GM10266 (cell line): ENCODE results near the gene ZNF438.

ENCODE experiments used
- DNase-seq: peaks from one replicate; pipeline ENCODE4 v3.0.0; 2012; ENCODE audit errors: extremely low spot score
- TF ChIP-seq, protein P1 (sequence below): IDR thresholded peaks from 2 replicates; pipeline ENCODE4 v1.5.1; 2012; ENCODE audit warnings: mild to moderate bottlenecking, low read depth; ENCODE audit not compliant: control insufficient read depth, insufficient read depth; ENCODE audit errors: missing control alignments

The ZNF438 gene

DNA sequence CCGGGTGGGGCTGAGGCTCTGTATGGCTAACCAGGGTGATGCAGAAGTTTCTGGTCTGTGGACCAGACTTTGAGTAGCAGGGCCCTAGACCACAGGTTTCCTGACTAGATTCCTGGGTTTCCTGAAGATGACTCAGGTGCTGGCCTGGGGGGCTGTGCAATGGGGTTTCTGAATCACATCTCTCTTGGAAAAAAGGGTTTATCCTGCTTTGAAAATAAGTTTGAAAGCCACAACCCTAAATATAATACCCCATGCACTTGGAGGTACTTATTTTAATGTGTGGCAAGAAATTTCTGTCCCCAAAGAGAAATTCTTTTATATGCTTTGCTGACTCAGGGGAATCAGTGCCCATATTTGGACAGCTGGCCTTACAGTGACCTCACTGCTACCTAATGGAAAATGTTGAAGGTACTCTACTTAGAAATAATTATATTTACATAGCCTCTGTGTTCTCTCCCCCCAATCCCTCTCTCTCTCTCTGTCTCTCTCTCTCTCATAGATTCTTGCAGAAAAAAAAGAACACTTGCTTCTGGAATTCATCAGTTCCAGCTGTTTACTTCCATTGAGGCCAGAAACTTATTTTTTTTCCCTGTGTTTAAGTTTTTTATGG is 217.7 kb downstream of the ZNF438 start:
- DNase-seq = no peak
- TF ChIP-seq, protein P1, sequence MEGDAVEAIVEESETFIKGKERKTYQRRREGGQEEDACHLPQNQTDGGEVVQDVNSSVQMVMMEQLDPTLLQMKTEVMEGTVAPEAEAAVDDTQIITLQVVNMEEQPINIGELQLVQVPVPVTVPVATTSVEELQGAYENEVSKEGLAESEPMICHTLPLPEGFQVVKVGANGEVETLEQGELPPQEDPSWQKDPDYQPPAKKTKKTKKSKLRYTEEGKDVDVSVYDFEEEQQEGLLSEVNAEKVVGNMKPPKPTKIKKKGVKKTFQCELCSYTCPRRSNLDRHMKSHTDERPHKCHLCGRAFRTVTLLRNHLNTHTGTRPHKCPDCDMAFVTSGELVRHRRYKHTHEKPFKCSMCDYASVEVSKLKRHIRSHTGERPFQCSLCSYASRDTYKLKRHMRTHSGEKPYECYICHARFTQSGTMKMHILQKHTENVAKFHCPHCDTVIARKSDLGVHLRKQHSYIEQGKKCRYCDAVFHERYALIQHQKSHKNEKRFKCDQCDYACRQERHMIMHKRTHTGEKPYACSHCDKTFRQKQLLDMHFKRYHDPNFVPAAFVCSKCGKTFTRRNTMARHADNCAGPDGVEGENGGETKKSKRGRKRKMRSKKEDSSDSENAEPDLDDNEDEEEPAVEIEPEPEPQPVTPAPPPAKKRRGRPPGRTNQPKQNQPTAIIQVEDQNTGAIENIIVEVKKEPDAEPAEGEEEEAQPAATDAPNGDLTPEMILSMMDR = no peak

DNA sequence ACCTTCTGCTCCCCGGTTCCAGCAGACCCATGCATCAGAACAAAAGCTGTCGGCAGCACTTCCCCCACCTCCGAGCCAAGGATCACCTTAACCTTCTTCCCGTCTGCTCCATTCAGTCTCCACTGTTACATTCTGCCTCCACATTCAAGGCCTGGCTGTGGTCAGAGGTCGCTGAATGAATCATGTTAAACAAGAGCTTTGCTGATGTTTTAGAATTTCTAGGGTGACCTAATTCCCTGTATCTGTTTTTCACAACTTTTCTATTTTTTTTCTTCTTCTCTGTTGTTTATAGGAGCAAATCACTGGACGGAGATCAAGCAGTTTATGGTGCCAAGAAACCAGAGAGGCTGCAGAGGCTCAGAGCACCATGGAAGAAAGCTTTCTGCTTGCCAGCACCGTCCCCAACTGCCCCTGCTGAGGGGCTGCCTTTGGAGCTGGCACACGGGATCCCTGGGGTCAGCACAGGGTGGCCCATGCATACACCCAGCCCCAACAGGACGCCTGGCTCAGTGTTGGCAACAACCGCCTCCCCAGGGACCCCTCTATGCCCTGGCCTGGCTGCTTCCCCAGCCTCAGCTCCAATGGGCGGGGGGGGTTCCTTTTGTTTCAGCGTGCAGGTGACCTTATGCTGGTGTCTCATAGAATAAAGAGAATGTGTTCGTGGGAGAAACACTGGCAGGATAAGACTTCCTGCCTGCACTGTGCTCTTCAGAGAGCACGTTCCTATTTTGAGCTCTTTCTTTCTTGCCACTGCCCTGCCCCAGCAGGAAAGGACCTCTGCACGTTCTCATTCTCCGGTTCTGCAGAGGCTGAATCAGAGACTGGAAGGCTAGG is 219.4 kb downstream of the ZNF438 start:
- no peak for DNase-seq
- TF ChIP-seq, protein P1 = no peak

DNA sequence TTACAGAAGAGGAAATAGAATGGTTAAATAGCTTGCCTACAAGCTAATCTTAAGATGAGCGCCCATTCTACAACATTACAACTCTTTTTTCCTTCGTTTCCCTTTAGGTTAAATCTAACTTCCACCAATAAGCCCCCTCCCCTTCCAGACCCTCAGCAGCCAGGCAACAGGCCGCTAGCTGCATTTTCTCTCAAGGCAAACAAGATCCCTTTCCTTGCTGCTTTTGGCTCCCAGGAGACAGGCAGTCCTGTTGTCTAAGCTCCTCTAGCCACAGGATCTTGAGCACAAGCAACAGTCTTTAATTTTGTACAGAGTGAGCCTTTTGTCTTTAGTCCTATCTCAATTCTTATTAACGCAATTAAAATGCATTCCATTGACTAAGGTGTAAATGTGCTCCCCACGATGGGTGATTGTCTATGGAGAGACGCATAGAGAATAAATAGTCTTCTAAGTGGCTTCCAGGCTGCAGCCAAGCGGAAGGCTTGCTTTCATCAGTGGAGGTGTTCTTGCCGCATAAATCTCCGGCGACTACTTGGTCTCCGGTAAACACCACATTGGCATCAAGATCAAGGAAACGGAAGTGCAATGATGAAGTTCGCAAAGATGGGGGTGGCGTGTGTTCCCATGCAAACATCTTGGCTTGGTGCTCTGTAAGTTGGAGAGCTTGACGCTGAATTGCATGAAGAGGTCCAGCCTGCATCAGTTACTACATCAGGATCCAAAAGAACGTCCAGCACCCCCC is 220.2 kb downstream of the ZNF438 start:
- TF ChIP-seq, protein P1 = no peak
- no peak for DNase-seq

DNA sequence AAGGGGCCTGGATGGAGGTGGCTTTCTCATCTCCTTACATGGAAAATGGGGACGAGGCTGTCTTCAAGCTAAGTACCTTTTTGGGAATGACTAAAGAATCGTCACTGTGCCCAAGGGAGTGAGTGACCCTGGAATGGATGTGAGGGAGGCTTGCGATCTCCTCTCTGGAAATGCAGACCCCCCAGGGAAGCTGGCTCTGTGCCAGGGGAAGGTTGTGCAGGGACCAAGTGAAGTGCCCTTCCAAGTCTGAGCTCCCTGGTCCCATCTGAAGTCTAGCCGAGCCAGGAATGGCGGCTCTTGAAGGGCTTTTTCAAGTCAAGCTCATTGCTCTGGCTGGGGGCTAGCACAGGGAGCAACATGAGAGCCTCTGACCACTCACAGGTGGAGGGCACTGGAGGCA is 221.2 kb downstream of the ZNF438 start:
- TF ChIP-seq, protein P1 = no peak

DNA sequence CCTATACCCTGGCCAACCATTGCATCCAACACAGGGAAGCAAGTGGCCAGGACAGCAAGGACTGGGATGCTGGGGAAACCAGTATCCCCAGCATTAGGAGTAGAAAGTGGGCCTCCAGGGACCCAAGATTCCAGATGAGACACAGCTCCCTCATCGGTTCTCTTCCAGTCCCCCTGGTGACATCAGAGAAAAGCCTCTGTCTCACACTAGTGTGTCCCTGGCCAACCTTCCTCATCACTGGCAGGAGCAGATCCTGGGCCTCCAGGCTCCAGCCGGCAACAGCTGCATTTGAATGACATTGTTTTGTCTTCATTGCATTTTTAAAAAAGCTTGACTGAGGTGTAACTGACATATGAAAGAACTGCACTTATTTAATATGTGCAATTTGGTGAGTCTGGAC is 224.8 kb downstream of the ZNF438 start:
- no peak for DNase-seq
- TF ChIP-seq, protein P1 = no peak

More for the DNA sequence above, 221.2 kb downstream of the ZNF438 start:
- DNase-seq = no peak

DNA sequence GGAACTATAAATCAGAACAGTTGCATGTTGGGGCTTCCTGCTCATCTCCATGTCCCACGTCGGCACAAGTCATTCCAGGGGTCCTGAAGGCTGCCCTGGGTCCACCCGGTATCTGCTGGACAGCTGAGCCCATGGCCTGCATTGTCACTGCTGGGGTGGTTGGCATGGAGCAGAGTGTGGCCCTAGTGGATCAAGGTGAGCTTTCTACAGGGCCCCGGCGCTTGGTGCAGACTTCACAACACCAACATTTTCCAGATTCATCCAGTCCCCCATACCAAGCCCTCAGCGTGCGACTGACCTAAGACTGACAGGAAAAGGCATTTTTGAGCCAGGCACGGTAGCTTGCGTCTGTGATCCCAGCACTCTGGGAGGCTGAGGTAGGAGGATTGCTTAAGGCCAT is 226.6 kb downstream of the ZNF438 start:
- TF ChIP-seq, protein P1 = no peak
- no peak for DNase-seq
